HG02973 (cell line): Measurements from ENCODE around the gene ARL14EP.

Source experiments
- ATAC-seq: cut with Tn5 transposase; IDR thresholded peaks from one replicate; pipeline ENCODE4 v1.9.1; 2021; ENCODE audit warnings: moderate library complexity; ENCODE audit not compliant: unreplicated experiment

Gene ARL14EP

DNA sequence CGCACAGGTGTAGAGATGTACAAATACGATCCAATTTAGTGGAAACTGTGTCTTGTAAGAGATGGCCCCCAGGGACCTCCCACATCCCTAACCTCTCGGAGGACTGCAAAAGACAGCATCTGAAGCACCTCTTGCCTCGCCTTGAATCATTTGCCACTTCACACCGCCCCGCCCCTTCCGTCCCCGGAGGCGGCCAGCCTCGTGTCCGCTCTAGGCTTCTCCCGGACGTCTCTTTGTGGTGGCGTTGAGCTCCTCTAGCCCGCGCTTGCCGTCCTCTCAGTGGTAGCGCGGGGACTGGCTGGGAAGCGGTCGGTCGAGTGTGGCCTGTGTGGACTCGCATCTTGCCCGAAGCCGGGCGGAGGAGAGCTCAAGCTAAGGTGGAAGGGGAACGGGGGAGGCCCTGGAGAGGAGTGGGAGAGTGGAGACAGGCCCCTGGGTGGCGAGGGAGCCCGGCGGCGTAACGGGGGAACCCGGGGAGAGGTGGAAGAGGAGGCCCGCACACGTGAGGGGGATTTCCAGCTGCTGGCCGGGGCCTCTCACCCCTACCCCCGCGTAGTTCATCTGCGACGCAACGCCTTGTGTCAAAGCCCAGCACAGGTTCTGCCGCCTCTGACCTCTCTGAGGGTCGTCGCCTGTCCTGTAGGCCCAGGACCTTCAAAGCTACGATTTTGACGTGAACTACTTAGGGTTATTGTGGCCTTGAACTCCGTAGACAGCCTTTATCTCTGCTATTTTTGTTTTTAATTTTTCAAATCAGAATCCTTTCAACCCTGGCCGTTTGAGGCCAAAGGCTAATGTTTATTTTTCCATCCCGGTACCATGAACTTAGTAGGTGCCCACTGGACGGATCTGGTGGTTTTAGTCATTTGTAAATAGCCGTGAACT, at the start of gene ARL14EP:
Gene ARL14EP, plus strand, starts transcription at position 279 of the 885 bp plus-strand sequence. CDS start 7,845 bp downstream, outside the sequence.
- ATAC-seq, result peak; percentile 96

DNA sequence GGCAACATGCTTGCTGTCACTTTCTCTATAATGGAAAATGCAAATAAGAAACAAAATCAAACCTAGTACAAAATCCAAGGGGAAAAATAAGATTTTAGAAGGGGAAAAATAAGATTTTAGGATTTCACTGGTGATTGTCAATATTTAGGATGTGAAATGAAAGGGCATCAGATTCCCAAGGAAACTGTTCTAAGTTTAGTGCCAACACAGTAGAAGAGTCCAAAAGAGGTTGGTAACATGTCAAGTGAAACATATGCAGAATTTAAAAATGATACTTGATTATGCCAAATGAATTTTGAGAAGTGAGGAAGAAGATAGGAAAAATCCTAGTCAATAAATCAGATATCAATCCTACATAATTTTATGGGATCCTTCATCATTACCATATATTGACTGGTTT, 45.7 kb upstream of the ARL14EP start:
- no peak for ATAC-seq

DNA sequence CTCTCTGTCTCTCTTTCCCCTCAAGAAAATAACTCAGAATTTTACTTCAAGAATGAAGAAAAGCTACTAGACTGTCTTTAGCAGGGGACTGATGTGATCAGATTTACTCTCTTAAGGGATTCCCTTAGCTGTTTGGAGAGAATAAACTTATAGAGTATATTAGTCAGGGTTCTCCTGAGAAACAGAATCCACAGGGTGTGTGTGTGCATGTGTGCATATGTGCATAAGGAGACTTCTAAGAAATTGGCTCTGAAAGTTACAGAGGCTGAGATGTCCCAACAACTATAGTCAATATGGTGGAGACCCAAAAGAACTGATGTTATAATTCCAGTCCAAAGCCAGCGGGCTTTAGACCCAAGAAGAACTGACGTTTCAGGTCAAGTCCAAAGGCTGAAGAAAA, 43.1 kb upstream of the ARL14EP start:
- ATAC-seq, result no peak

DNA sequence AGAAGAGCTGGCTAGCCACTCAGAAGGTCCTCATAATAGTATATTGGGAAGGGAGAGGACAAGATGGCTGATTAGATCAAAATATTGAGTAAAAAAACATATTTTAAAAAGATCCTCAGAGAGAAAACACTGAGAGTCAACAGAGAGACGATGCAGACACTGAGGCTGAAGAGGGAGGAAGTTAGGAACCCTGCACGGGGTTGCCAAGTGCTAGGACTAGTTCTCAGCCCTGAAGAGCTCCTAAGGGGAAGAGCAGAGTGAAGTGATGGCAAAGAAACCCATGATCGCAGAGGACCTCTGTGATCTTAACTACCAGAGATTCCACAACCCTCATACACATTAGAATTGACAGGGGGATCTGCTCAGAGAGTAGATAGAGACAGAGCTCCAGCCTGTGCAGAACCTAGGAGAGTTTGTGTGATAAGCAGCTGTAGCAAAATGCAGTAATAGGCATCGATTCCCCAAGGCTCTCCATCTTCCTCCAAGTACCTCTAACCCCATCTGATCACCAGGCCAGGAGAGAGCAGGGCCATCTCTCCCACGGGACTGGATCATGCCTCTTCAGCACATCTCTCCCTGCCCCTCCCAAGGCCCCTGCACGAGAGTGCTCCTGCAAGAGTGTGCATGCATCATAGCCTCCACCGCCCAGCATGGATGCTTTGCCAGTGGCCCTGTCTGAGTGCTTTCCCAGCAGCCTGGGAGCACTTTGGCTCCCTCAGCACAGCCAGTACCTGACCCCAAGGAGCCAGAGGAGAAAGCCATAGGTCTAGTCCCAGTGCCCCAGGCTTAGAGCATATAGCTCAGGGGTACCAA, 41.2 kb upstream of the ARL14EP start:
- peak; percentile 26 for ATAC-seq

DNA sequence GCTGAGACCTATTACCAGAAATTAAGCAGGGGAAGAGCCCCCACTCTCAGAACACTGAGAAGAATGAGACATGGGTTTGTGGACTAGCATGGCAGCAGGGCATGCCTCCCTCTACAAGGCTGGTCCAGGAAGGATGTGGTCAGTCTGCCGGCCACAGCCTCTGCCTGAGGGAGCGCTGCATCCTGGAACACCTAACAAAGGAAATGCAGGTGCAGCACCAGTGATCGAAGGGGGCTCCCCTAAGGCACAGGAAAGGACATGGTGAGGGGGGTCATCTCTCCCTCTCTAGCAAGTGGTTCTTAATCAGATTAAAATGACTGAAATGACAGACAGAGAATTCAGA, 40.6 kb upstream of the ARL14EP start:
- ATAC-seq, result peak; percentile 77

DNA sequence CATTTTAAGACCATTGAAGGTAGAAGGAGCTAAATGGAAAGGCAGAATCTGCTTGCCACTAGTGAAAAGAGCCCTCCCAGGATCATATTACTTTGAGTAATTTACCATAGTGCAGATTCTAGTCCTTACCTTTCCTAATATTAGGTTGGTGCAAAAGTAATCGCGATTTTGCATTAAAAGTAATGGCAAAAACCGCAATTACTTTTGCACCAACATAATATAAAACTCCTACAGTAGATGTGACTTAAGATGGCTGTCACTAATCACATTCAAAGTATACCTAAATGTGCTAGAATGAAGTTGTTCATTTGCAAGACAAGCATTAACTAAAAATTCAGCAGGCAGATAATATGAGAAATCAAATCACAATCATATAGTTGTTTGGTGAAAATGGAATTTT, 38.1 kb upstream of the ARL14EP start:
- ATAC-seq, result no peak

DNA sequence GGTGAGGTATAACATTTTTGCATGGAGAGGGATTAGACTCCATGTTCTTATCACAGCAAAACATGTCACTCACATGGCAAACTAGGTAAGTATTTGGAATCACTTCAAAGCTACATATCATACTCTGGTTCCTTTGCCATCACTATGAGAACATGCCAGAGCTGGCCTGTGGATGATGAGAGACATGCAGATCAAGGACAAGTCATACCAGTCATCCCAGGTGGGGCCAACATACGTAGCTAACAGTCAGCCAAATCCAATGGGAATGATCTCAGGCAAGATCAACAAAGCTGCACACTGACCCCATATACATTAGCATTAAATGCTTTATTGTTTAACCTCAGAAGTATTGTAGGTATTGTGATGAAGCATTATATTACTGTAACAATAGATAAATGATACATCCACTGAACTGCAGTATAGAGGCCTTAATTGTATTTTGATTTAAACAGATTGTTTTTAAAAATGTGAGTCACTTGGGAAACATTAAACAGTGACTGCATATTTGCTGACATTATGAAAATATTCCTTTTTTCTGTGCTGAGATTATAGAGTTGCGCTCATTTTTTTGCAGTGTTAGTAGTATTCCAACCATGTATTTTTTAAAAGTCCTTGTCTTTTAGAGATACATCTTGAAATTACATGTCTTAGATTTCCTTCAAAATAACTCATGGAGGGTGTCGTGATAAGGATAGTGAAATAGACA, 37.3 kb upstream of the ARL14EP start:
- ATAC-seq, result no peak

DNA sequence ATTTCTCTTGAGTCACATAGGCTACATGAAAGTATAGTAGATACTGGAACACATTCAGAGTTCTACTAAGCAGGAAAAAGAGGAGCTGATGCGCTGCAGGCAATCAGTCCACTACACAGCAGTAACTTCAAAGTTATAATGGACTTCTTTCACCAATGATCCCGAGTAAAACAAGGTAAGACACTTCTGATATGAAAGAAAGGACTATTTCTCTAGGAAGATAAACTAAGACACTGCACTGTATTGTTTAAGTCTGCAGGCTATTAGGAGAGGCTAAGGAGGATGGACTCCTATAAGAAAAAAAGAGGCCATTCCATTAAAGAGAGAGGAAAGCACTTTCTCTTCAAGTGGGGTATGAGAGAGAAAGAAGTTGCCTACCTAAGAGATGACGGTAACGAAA, 31.6 kb upstream of the ARL14EP start:
- ATAC-seq, result no peak

DNA sequence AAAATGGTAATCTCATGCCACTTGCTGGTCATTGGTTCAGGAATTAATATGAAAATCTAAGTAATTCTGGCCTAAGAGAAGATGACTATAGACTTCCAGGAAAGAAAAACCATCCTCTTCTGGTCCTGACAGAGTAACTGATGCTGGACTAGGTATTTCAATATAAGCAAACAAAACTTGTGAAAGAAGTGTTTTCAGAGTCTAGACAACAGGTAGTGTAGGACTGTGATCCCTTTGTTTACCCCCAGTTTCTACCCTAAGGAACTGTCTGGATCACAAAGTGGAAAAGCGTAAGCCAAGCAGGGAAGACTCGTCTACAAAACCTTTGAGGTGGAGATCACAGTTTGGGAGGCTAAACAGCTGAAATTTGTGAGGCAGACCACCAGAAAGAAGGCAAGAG, 30.4 kb upstream of the ARL14EP start:
- no peak for ATAC-seq

DNA sequence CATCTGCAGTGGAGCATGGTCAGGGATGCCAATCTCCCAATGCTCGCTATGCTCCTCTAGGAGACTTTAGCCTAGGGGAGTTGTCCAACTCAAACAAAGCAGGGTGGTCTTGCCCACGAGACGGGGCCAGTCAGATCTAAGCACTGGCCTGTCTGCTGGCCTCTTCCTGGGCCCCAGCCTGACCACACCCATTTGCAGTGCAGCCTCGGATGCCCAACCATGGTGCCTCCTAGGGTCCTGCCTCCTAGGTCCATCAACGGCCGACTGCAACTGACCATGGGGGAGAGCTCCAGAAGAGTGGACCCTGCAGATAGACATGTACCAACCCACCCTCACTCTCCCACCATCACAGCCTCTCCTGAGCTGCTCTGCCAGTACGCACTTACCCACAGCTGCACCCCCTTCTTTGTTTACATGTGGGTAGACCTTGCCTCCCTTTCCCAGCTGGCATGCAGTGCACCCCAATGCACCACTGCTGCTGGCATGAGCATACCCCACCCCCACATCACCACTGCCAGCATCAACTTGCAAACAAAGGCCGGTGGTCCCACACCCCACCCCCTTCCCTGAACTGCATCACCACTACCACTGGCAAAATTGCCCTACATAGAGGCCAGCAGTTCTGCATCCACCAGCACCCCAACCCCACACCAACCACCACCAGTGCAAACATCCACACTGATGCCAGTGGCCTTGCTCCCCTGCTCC, 27.6 kb upstream of the ARL14EP start:
- ATAC-seq, result no peak

DNA sequence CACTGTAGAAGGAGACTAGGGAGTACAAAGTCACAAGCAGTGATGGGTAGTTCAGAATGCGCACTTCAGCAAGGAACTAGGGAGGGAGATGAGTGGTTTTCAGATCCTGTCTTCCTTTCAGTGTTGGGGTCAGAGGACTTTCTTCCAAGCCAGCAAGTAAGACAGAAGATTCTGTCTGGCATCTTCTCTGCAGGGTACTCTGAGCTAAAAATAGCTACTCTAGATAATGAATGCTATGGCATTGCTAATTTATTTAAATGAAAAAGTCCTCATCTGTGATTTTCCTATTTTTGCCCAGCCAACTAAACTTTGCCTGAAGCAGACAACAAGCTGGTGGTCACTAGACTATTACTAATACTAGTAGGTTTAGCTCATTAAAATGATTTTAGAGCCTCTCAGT, 18.3 kb upstream of the ARL14EP start:
- ATAC-seq, result no peak

DNA sequence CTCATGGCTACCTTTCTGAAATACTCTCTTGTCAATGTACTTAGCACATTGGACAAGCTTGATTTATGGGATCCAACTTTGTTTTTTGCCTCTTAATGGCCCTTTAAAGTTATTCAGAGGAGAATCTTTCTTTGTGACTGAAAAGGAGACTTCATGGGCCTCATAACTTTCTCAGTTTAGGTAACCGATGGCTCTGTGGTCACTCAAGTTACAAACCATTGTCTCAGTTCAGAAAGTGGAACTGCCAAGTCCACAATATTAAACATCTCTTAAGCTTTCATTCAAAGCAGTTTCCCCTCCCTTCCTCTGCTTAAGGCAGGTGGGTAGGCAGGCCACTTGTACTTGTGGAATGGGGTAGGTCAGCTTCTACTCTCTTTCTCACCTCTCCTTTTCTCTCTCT, 12.3 kb upstream of the ARL14EP start:
- peak; percentile 96 for ATAC-seq

DNA sequence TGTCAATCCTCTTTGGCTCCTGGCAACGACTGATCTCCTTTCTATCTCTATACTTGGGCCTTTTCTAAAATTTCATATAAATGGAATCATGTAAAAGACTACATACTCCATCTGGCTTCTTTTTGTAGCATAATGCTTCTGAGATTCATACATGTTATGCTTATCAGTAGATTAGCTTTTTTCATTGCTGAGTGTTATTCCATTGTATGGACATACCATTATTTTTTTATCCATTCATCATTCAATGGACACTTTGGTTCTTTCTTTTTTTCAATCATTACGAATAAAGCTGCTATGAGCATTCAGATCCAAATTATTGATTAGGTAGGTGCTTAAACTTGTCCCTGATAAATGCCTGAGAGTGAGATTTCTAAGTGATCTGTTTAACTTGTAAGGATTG, 11.7 kb upstream of the ARL14EP start:
- ATAC-seq, result no peak

DNA sequence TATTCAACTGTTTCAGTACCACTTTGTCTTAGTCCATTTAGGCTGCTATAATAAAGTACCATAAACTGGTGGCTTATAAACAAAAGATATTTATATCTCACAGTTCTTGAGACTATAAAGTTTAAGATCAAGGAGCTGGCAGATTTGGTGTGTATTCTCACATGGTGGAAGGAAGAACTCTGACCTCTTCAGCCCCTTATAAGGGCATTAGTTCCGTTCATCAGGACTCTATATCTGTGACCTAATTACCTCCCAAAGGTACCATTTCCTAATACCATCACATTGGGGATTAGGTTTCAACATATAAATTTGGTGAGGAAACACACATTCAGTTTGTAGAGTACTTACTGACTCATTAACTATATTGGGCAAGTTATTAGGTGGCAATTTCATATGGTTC, 10.7 kb upstream of the ARL14EP start:
- no peak for ATAC-seq

DNA sequence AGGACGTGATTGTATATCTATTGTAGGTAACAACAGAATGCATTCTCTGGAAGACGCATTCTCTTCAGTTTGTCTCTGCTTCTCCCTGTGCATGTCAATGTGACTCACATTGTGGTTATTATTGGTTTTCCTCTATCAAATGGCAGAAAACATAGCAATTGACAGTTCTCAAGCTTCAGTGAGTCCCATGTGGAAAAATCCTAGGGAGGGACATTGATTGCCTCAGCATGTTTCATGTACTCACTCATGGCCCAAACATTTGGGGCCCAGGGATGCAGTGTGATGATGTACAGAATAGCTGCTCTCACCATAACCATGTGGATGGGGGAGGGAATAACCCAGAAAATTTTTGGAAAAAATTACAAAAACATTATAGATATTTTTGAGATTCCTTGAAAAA, 9.3 kb upstream of the ARL14EP start:
- ATAC-seq, result no peak

DNA sequence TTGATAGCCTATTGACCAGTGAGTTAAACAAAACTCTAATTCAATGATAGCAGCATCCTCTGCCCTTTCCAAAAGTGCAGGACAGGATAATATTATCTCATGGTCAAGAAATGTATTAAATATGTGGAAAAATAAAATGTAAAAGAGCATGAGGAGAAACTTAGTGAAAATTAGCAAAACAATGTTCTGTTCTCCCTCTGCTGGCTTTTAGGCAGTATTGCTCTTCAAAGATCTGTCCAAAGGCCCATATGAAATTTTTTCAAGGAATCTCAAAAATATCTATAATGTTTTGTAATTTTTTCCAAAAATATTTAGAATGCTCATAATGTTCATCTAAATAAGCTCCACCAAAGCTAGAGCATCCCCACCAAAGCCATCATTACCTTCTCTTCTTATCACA, 8.3 kb upstream of the ARL14EP start:
- no peak for ATAC-seq

DNA sequence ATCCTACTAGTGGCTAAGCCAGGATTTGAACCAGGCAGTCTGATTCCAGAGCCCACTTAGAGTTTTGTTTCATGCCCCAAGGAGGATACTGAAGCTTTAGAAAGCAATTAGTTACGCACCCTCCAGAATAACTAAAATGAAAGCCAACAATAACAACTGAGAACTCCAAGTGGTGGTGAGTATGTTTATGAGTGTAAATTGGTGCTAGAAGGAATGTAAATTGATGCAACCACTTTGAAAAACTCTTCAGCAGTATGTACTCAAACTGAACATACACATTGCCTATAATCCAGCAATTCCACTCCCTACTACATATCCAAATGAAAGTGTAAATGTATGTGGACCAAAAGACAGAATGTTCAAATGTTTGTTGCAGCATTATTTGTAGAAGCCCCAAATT, 6.7 kb upstream of the ARL14EP start:
- no peak for ATAC-seq

DNA sequence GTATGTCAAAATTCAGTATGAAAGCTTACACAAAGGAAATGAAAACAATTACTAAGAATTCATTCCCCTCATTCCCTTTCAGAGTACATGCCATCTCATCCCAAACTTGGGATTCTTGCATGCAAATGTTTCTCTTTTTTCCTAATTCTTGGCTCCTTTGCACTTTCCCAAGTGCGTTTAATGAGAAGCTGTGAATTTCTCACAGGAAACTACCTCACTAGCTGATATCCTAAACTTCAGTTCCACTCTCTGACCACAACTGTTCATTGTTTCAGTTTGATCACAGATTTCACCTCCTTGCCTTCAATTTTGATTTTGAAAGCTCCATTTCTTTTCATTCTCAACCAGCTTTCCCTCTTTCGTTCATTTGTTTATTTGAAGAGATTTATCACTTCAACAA, 5.9 kb upstream of the ARL14EP start:
- peak; percentile 70 for ATAC-seq

DNA sequence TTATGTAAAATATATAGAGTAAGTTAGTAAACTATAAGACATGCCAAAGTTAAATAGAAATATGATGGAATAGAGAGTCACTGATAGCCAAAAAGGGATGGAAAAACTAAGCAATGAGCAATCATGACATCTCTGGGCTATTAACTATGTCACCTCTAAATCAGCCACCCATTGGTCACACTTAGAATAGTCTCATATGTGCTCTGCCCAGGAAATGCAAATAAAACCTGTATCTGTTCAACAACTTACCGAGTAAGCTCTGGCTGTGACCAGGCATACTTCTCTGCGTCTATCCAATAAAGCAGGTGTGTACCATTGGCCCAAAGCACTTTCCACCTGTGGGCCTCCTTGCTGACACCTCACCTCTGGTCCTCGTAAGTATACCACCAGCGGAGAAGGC, 1.6 kb upstream of the ARL14EP start:
- ATAC-seq, result no peak

DNA sequence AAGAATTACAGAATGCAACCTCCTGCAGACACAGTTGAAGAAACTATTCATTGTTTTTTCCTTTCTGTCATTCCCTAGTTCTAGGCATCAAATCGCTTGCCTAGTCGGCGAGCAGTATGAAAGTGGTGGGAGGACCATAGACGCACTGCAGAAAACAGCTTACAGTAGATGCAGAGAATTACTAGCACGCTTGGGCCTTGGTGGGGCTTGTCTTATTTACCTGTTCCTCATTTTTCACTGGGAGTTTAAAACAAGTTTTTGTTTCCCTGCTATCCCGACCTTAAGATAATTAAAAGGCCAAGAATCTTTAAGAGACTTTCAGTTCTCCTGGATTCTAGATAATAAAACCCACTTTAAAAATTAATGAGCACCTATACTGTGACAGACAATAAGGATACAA, 713 bp upstream of the ARL14EP start:
- no peak for ATAC-seq
